Measurements from ENCODE around the gene MYLK. TPM values are rescaled to one million over a fixed set of nuclear protein-coding genes. Genes with fewer than 3 reads are reported as not detected.

MYLK gene
- polyA plus RNA-seq, 2 donors, result 14.2 to 104 TPM

- H3K4me3 ChIP-seq (ENCODE audit: low read depth in 1 of 2, low read length in 2 of 2), result no peak overlapping the region
- H3K9me3 ChIP-seq (ENCODE audit: control insufficient read depth in 2 of 2, insufficient read depth in 1 of 2, low read depth in 1 of 2, low read length in 1 of 2), result no peaks in the 10 kb centered on the region
- peaks cover 0 to under 1% of the 10 kb centered on the region in 2 donors for H3K27me3 ChIP-seq (ENCODE audit: control insufficient read depth in 1 of 2, insufficient read depth in 2 of 2, low read length in 2 of 2)
- 38 to 44% methylated on average over 5 of the region's 5 CpGs for WGBS, 2 donors
- no peak overlapping the region for H3K27ac ChIP-seq (ENCODE audit: low read depth in 2 of 2, low read length in 1 of 2)
- peaks cover 2 to 6% of the 10 kb centered on the region in 2 donors for H3K4me1 ChIP-seq (ENCODE audit: control insufficient read depth in 2 of 2, insufficient read depth in 2 of 2, low read length in 1 of 2)
- no peaks in the 10 kb centered on the region for H3K36me3 ChIP-seq (ENCODE audit: control insufficient read depth in 2 of 2, insufficient read depth in 2 of 2, low read length in 1 of 2)
Measured at GRCh38 chr3:123803521-123803920, 80.6 kb downstream of the MYLK start.

- Histone ChIP-seq H3K4me1 (ENCODE audit: control insufficient read depth in 2 of 2, insufficient read depth in 2 of 2, low read length in 1 of 2) (no peaks in the 10 kb centered on the region), H3K9me3 (ENCODE audit: control insufficient read depth in 2 of 2, insufficient read depth in 1 of 2, low read depth in 1 of 2, low read length in 1 of 2) (no peaks in the 10 kb centered on the region), H3K27me3 (ENCODE audit: control insufficient read depth in 1 of 2, insufficient read depth in 2 of 2, low read length in 2 of 2) (peaks cover 0 to 9% of the 10 kb centered on the region in 2 donors), H3K27ac (ENCODE audit: low read depth in 2 of 2, low read length in 1 of 2) (no peak overlapping the region), H3K4me3 (ENCODE audit: low read depth in 1 of 2, low read length in 2 of 2) (no peak overlapping the region), H3K36me3 (ENCODE audit: control insufficient read depth in 2 of 2, insufficient read depth in 2 of 2, low read length in 1 of 2) (no peaks in the 10 kb centered on the region)
- 73 to 78% methylated on average over 3 of the region's 3 CpGs for WGBS, 2 donors
Measured at GRCh38 chr3:123802007-123802625, 82.0 kb downstream of the MYLK start.

GRCh38 chr3:123801474-123801873 lies 82.7 kb downstream of the MYLK start:
- Histone ChIP-seq H3K36me3 (ENCODE audit: control insufficient read depth in 2 of 2, insufficient read depth in 2 of 2, low read length in 1 of 2) (no peaks in the 10 kb centered on the region), H3K27ac (ENCODE audit: low read depth in 2 of 2, low read length in 1 of 2) (no peak overlapping the region), H3K4me1 (ENCODE audit: control insufficient read depth in 2 of 2, insufficient read depth in 2 of 2, low read length in 1 of 2) (no peaks in the 10 kb centered on the region), H3K4me3 (ENCODE audit: low read depth in 1 of 2, low read length in 2 of 2) (no peak overlapping the region), H3K27me3 (ENCODE audit: control insufficient read depth in 1 of 2, insufficient read depth in 2 of 2, low read length in 2 of 2) (peaks cover 0 to 9% of the 10 kb centered on the region in 2 donors), H3K9me3 (ENCODE audit: control insufficient read depth in 2 of 2, insufficient read depth in 1 of 2, low read depth in 1 of 2, low read length in 1 of 2) (no peaks in the 10 kb centered on the region)

- H3K4me3 ChIP-seq (ENCODE audit: low read depth in 1 of 2, low read length in 2 of 2), result no peak overlapping the region
- H3K27ac ChIP-seq (ENCODE audit: low read depth in 2 of 2, low read length in 1 of 2), result no peak overlapping the region
Measured at GRCh38 chr3:123800362-123800682, 83.8 kb downstream of the MYLK start.

GRCh38 chr3:123799544-123800361 lies 84.4 kb downstream of the MYLK start:
- 23 to 40% methylated on average over 22 of the region's 22 CpGs for WGBS, 2 donors
- H3K27me3 ChIP-seq (ENCODE audit: control insufficient read depth in 1 of 2, insufficient read depth in 2 of 2, low read length in 2 of 2), result peaks cover 0 to 9% of the 10 kb centered on the region in 2 donors
- H3K4me3 ChIP-seq (ENCODE audit: low read depth in 1 of 2, low read length in 2 of 2), result no peak overlapping the region
- H3K36me3 ChIP-seq (ENCODE audit: control insufficient read depth in 2 of 2, insufficient read depth in 2 of 2, low read length in 1 of 2), result no peaks in the 10 kb centered on the region
- no peaks in the 10 kb centered on the region for H3K9me3 ChIP-seq (ENCODE audit: control insufficient read depth in 2 of 2, insufficient read depth in 1 of 2, low read depth in 1 of 2, low read length in 1 of 2)
- H3K4me1 ChIP-seq (ENCODE audit: control insufficient read depth in 2 of 2, insufficient read depth in 2 of 2, low read length in 1 of 2), result no peaks in the 10 kb centered on the region
- peak overlapping the region in 1 of 2 donors; percentile 8 for H3K27ac ChIP-seq (ENCODE audit: low read depth in 2 of 2, low read length in 1 of 2)

More at GRCh38 chr3:123800362-123800682, 83.8 kb downstream of the MYLK start:
- Histone ChIP-seq H3K27me3 (ENCODE audit: control insufficient read depth in 1 of 2, insufficient read depth in 2 of 2, low read length in 2 of 2) (peaks cover 0 to 9% of the 10 kb centered on the region in 2 donors), H3K4me1 (ENCODE audit: control insufficient read depth in 2 of 2, insufficient read depth in 2 of 2, low read length in 1 of 2) (no peaks in the 10 kb centered on the region), H3K9me3 (ENCODE audit: control insufficient read depth in 2 of 2, insufficient read depth in 1 of 2, low read depth in 1 of 2, low read length in 1 of 2) (no peaks in the 10 kb centered on the region), H3K36me3 (ENCODE audit: control insufficient read depth in 2 of 2, insufficient read depth in 2 of 2, low read length in 1 of 2) (no peaks in the 10 kb centered on the region)
- WGBS, 2 donors, result 47 to 49% methylated on average over 2 of the region's 2 CpGs

- Histone ChIP-seq H3K27ac (ENCODE audit: low read depth in 2 of 2, low read length in 1 of 2) (no peak overlapping the region), H3K36me3 (ENCODE audit: control insufficient read depth in 2 of 2, insufficient read depth in 2 of 2, low read length in 1 of 2) (no peaks in the 10 kb centered on the region), H3K4me1 (ENCODE audit: control insufficient read depth in 2 of 2, insufficient read depth in 2 of 2, low read length in 1 of 2) (no peaks in the 10 kb centered on the region), H3K27me3 (ENCODE audit: control insufficient read depth in 1 of 2, insufficient read depth in 2 of 2, low read length in 2 of 2) (peaks cover 0 to 9% of the 10 kb centered on the region in 2 donors), H3K4me3 (ENCODE audit: low read depth in 1 of 2, low read length in 2 of 2) (no peak overlapping the region), H3K9me3 (ENCODE audit: control insufficient read depth in 2 of 2, insufficient read depth in 1 of 2, low read depth in 1 of 2, low read length in 1 of 2) (no peaks in the 10 kb centered on the region)
- WGBS, 2 donors, result 86 to 88% methylated on average over 4 of the region's 4 CpGs
Measured at GRCh38 chr3:123798550-123798949, 85.6 kb downstream of the MYLK start.

GRCh38 chr3:123795471-123796251 lies 88.5 kb downstream of the MYLK start:
- Histone ChIP-seq H3K9me3 (ENCODE audit: control insufficient read depth in 2 of 2, insufficient read depth in 1 of 2, low read depth in 1 of 2, low read length in 1 of 2) (no peaks in the 10 kb centered on the region), H3K4me1 (ENCODE audit: control insufficient read depth in 2 of 2, insufficient read depth in 2 of 2, low read length in 1 of 2) (no peaks in the 10 kb centered on the region), H3K27ac (ENCODE audit: low read depth in 2 of 2, low read length in 1 of 2) (no peak overlapping the region), H3K4me3 (ENCODE audit: low read depth in 1 of 2, low read length in 2 of 2) (no peak overlapping the region), H3K27me3 (ENCODE audit: control insufficient read depth in 1 of 2, insufficient read depth in 2 of 2, low read length in 2 of 2) (peaks cover 0 to 9% of the 10 kb centered on the region in 2 donors), H3K36me3 (ENCODE audit: control insufficient read depth in 2 of 2, insufficient read depth in 2 of 2, low read length in 1 of 2) (no peaks in the 10 kb centered on the region)
- 59 to 75% methylated on average over 4 of the region's 4 CpGs for WGBS, 2 donors

- Histone ChIP-seq H3K27me3 (ENCODE audit: control insufficient read depth in 1 of 2, insufficient read depth in 2 of 2, low read length in 2 of 2) (peaks cover 0 to 8% of the 10 kb centered on the region in 2 donors), H3K4me3 (ENCODE audit: low read depth in 1 of 2, low read length in 2 of 2) (no peak overlapping the region), H3K36me3 (ENCODE audit: control insufficient read depth in 2 of 2, insufficient read depth in 2 of 2, low read length in 1 of 2) (no peaks in the 10 kb centered on the region), H3K27ac (ENCODE audit: low read depth in 2 of 2, low read length in 1 of 2) (no peak overlapping the region), H3K9me3 (ENCODE audit: control insufficient read depth in 2 of 2, insufficient read depth in 1 of 2, low read depth in 1 of 2, low read length in 1 of 2) (no peaks in the 10 kb centered on the region), H3K4me1 (ENCODE audit: control insufficient read depth in 2 of 2, insufficient read depth in 2 of 2, low read length in 1 of 2) (no peaks in the 10 kb centered on the region)
- 87 to 92% methylated on average over 9 of the region's 9 CpGs for WGBS, 2 donors
Measured at GRCh38 chr3:123793425-123793824, 90.7 kb downstream of the MYLK start.

- 79 to 80% methylated on average over 6 of the region's 6 CpGs for WGBS, 2 donors
- Histone ChIP-seq H3K27me3 (ENCODE audit: control insufficient read depth in 1 of 2, insufficient read depth in 2 of 2, low read length in 2 of 2) (peaks cover 0 to under 1% of the 10 kb centered on the region in 2 donors), H3K9me3 (ENCODE audit: control insufficient read depth in 2 of 2, insufficient read depth in 1 of 2, low read depth in 1 of 2, low read length in 1 of 2) (no peaks in the 10 kb centered on the region), H3K4me3 (ENCODE audit: low read depth in 1 of 2, low read length in 2 of 2) (no peak overlapping the region), H3K27ac (ENCODE audit: low read depth in 2 of 2, low read length in 1 of 2) (no peak overlapping the region), H3K4me1 (ENCODE audit: control insufficient read depth in 2 of 2, insufficient read depth in 2 of 2, low read length in 1 of 2) (no peaks in the 10 kb centered on the region), H3K36me3 (ENCODE audit: control insufficient read depth in 2 of 2, insufficient read depth in 2 of 2, low read length in 1 of 2) (no peaks in the 10 kb centered on the region)
Measured at GRCh38 chr3:123792473-123793201, 91.5 kb downstream of the MYLK start.

All from esophagus (tissue), 2 donors.